CD4-positive, alpha-beta T cell treated with Interleukin-15 for 1 hour (primary cell): Measurements from ENCODE around the gene HOXD3.

Source experiments
- DNase-seq: peaks from one replicate; pipeline ENCODE4 v3.0.0-alpha.2; 2020

Gene HOXD3

DNA sequence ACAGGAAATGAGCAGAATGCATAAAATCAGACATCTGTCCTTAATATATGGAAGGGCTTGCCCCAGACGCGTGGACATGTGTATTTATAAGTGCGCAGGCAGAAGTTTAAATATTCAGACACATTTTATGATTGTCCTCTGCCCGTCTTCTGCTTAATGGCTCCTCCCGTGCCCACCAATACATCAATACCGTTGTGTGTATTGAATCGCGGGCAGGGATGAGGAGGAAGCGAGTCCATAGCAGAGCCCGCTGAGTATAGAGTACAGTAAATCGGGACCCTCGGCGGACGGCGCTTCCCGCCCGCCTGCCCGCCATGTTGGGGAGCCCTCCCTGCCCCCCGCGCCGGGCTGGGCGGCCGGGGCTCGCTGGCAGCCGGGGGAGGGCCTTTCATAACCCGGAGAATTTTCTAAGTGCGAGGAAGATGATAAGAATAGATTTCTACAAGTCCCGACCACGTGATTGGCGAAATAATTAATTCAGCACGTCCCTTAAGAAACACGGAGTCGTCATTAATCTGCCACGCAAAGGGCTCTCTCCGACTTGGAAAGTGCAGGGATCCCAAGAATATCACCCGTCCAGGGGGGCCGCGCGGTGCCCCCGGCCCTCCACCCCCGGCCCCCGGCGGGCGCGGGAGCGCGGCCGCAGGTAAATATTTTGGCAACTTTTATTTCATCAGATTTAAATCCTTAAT is at the start of gene HOXD3:
Gene HOXD3 (plus strand): TSS at position 501 of the 692 bp plus-strand sequence. CDS start 11,808 bp downstream, outside the sequence.
- no peak for DNase-seq

DNA sequence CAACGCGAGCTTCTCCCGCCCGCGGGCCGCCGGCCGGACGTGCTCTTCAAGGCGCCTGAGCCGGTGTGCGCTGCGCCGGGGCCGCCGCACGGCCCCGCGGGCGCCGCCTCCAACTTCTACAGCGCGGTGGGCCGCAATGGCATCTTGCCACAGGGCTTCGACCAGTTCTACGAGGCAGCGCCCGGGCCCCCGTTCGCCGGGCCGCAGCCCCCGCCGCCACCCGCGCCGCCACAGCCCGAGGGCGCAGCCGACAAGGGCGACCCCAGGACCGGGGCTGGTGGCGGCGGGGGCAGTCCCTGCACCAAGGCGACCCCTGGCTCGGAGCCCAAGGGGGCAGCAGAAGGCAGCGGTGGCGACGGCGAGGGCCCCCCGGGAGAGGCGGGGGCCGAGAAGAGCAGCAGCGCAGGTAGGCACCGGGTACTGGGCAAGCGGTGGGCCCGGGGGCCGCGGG is 49.4 kb upstream of the HOXD3 start:
- no peak for DNase-seq

DNA sequence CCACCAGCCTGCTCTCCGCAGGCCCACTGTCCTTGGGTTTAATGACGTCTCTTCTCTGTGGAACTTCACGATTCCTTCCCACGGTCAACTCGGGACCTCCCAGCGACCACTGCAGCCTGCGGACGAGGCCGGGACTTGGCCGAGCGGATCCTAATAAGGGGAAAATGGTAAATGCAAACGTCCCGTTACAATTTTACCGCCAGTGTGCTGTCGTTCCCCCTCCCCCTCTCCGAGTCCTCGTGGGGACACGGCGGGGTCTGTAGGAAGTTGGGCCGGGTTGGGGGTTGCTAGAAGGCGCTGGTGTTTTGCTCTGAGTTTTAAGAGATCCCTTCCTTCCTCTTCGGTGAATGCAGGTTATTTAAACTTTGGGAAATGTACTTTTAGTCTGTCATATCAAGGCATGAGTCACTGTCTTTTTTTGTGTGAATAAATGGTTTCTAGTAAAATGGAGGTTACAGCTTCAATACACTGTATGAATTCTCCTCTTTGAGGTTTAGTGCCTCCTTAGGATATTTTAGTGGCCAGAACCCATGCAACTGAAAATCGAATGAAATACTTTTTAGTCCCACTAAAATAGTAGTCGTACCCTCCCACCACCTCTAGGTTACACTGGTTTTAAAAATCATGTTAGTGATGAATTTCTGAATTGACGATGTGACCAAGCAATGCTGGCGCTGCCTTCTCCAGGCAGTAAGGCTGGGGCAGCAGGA is 47.8 kb upstream of the HOXD3 start:
- DNase-seq, result no peak

DNA sequence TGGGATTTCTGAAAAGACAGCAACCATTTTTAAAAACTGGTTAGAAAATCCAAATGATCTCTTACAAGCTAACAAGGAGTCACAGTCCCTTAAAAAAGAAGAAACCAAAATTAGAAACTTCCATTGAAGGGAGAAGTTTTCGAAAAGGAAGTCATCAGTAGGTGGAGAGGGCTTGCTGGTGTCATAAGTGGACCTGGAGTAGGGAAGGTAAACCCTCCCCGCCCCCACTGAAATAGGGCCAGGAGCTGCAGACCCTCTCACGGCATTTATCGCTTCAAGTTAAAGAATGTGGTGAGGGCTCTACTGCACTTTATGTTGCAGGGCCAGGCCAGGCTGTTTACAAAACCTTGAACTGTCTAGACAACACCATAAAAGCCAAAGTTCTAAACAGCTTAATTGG is 47.2 kb upstream of the HOXD3 start:
- no peak for DNase-seq

DNA sequence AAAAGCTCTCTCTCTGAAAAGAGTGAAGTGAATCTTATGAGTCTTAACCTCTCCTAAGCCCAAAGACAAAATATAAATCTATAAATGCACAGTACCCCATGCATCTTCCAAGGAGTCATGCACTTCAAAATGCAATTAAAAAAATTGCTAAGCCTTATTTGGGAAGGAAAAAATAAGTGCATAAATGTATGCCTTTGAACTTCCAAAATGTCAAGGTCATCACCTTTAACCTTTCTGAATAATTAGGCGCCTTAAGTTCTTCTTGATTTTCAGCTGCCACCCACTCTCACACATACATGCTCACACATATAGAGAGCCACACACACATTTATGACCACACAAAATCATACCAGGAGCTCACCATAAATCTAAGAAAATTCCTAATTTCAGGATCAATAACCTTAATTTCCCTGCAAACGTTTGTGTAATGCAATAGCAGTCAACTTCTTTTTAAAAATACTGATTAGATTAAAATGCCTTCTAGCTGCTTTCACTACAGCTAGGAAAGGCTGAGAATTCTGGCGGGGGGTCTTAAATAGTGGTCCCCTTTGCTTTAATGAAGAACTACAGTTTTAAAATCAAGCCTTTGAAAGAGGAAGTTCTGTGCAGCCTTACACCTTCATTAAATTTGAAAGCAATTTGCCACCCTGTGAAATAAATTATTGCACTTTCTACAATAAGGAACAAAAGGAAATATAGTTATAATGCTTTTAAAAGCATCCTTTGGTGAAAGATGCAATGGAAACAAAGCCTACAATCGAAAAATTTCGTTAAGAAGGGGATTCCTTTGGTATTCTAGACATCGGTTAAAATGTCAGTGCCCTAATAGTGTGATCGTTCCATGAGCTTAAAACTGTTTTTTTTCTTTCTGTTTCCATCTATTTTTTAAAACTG is 46.4 kb upstream of the HOXD3 start:
- DNase-seq, result no peak

DNA sequence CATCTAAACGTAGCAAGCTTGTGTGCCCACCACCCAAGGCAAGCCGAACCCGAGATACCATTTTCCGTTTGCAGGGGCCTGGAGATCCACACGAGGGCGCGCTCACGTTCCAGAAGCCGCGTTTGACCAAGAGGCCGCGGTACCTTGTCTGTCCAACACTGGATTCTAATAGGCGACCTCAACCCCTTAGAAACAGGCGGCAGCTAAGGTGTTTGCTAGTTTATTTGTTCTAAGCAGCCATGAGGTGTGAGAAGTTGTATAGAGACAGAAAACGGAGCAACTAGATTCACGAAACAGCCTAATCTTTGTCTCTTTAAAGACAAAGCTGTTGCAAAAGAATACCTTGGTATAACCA is 45.8 kb upstream of the HOXD3 start:
- no peak for DNase-seq

DNA sequence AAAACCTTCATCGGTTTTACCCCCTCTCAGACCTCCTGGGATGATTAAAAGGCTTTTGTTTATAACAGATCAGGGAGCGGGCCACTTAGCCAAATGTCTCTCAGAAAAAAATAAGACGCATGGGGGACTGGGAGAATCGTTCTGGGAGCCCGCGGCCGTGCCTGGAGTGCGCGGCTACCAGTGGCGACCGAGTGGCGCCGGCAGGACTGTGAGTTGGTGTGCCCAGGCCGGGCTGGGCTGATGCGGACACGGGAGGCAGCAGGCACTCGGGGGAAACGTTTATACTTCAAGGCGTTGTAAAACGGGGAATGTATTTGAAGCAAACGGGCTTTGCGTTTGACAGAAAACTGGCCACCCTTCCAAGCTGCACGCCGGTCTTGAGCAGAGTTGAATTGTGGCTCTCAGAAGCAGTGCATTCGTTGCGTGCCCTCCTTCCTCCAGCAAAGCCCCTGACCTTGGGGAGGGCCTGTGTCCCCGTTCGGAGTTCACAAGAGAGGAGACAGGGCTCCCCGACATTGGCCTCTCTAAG is 45.2 kb upstream of the HOXD3 start:
- DNase-seq, result no peak

DNA sequence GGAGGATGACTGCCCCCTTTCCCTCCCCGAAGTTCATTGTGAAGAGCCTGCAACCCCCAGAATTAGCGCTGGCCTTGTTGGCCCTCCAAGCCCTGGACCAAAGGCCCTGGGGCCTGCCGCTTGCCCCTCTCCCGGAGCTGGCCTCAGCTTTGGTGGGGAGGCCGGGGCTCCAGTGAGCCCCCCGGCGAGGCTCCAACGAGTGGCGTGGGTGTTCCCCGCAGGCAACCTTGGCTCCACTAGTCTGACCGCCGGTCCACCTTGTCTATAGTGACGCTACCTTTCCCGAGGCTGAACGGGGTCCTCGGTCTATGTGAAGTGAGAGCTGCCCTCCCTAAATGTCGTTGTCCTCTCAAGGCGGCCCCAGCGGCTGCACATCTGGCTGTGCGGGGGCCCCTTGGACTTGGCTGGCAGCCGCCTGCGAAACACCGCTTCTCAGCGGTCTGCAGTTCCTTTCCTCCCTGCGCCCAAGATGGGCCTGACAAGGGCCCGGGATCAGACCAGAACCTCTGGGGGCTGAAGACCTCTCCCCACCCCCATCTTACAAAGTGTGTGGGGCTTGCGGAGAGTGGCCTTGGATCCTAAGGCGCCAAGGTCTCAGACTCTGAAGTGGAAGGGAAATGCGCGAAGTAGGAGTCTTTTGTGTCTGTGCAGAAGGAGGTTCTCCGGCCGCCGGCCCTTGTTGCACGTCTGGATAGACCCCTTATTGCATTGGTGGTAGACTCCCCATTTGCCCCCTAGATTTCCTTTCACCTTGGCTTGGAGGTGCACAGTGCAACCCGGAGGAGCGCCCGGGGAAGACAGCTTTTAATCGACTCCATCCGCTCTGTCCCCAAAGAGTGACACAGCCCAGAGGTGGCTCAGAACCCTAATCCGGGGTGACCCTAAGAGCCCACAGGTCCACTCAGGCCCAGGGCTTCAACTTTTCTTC is 44.5 kb upstream of the HOXD3 start:
- no peak for DNase-seq

DNA sequence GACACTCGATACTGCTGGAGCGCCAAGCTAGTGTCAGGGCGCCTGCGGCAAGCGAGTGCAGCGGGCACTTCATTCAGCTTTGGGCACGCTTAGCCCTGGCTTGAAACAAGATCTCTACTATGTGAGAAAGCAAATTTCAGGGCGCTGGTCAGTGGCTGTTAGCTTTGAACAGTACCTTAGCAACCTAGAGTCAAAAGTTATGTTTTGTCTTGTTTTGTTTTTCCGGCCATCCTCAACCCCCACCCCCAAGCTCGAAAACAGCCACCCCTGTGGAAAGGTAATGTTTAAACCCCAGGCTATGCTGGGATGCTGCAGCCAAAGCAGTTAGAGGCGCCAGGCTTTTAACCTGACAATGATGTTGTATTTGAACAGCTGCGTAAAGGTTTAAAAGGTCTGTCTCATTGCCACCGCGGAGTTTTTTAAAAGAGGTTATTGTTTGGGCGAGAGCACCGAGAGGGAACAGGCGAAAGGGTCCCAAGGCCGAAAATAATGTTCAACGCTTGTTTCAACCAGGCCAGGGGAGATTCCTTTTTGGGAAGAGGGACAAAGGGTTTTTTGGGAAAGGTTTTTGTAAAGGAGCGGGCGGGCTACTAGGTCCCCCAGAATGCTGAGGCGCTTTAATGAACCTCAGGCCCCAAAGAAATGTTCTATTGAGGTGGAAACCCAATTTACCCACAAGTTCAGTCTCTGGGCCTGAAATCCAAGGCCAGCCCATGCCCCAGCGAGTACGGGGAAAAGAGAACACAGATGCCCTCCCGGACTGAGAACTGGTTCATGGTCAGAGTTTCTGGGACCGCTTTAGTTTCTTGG is 42.8 kb upstream of the HOXD3 start:
- no peak for DNase-seq

DNA sequence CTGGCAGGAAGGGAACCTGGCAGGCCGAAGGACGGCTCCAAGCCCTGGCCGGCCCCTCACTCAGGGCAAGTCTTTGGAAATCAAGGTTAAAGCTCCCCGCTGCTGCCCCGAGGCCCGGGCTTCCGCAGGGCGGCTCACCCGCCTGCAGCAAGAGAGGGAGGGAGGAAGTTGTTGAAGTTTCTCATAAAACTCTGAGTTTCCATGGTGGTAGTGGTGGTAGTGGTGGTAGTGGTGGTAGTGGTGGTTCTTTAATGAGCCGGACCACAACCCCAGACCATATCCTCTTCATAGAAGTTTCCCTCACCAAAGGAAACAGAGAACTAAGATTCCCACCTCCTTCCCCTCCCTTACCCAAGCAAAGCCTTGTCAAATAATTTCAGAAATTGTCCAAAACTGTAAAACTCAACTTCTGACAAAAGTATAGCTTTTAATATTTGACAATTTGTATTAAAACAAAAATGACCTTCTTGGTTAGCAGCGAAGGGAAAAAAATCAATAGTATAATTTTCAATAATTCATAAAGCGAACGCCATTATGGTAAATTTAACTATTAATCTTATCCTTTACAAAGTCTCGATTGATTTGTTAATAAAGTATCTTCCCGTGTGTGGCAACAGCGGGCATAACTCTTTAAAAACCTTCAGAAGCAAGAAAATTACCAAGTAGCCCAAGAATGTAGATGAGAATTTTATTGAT is 42.0 kb upstream of the HOXD3 start:
- no peak for DNase-seq

DNA sequence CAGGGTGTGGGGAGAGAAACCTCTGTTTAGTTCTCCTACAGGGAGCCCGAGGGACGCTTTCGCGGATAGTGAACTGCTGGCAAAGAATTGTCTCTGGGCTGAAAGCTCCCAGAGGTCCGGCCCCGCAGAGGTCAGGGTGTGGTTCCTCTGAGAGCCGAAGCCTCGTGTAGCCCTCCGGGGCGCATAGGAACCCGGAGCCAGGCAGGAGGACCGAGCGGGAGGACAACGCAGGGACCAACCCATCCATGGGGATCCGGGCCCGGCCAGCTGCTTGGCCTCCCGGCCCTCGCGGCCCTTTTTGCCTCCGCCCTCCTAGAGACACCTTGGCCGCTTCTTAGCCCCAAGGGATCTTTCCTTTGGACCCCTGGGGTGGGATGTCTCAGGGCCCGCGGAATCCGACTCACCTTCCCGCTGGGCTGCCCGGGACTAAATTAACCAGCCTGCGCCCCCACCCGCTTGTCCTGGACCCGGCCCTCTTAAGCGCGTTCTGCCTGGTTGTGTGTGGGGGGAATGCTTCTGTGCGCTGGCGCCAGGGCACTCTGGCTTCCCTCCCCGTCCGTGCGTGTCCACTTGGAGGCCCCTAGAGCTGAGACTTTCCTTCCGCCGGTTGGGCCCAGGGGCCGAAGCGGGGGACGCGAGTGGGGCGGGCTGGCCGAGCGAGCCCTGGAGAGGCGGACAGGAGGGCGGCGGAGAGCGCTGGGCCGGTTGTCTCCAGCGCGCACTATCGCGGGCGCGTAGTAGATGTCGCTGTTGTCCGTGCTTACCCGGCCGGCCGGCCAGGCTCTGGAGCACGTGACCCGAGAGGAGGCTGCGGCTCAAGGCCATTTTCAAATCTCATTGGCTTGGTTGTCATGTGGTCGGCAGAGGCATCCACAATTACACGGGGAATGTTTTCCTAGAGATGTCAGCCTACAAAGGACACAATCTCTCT is 41.0 kb upstream of the HOXD3 start, which contains the start of gene HOXD10:
Gene HOXD10 (plus strand): TSS at position 896 of the 931 bp plus-strand sequence. CDS start 56 bp downstream, outside the sequence.
- DNase-seq, result no peak

DNA sequence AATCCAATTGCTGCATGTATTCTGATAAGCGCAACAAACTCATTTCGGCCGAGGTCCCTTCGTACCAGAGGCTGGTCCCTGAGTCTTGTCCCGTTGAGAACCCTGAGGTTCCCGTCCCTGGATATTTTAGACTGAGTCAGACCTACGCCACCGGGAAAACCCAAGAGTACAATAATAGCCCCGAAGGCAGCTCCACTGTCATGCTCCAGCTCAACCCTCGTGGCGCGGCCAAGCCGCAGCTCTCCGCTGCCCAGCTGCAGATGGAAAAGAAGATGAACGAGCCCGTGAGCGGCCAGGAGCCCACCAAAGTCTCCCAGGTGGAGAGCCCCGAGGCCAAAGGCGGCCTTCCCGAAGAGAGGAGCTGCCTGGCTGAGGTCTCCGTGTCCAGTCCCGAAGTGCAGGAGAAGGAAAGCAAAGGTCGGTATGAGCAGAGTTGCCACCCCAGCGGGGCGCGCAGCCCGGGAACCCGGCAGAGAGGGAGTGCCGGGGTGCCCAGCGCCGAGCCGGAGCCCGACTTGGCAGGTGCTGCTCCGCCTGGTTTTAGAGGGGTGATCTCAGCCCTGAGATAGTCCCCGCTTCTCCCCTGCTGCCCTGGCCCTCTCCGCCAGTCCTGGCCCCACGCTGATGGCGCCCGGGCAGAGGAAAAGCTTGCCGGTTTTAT is 39.8 kb upstream of the HOXD3 start:
- no peak for DNase-seq

DNA sequence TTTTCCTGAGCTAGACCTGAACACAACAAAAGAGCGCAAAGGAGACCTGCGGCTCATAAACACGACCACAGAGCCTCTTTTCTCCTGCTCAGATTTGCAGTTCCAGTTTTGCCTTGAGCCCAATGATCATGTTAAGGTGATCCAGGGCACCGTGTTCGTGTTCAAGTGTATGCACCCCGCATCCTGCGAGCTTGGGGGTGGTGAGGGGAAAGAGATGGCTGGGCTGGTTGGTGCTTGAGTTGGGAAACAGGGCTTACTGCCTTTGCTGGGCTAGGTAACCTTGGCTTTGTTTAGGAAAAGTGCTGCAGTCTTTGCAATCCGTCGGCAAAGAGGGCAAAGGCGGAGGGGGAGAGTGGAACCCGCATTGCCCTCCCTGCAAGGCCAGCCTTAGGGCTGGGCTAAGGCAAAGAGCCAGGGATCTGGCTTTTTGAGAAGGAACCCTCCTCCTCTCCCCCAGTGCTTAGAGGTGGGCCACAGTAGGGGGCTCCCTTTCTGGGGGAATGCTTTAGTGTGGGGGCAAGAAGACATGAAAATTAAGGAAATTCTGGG is 39.2 kb upstream of the HOXD3 start:
- DNase-seq, result no peak

DNA sequence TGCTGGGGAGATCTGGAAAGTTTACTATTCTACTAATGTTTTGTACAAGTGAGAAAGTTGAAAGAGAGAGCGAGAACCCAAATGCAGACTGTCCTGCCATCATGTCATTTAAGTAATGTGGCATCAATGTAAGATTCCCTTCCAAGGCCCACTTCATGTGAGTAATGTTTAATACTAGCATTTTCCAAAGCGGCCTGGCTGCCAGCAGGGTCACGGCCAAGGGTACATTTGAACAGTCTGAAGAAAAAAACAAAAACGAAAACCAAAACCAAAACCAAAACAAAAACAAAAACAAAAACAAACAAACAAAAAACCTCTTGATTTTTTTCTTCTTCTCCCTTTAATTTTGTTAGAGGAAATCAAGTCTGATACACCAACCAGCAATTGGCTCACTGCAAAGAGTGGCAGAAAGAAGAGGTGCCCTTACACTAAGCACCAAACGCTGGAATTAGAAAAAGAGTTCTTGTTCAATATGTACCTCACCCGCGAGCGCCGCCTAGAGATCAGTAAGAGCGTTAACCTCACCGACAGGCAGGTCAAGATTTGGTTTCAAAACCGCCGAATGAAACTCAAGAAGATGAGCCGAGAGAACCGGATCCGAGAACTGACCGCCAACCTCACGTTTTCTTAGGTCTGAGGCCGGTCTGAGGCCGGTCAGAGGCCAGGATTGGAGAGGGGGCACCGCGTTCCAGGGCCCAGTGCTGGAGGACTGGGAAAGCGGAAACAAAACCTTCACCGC is 38.3 kb upstream of the HOXD3 start:
- no peak for DNase-seq

DNA sequence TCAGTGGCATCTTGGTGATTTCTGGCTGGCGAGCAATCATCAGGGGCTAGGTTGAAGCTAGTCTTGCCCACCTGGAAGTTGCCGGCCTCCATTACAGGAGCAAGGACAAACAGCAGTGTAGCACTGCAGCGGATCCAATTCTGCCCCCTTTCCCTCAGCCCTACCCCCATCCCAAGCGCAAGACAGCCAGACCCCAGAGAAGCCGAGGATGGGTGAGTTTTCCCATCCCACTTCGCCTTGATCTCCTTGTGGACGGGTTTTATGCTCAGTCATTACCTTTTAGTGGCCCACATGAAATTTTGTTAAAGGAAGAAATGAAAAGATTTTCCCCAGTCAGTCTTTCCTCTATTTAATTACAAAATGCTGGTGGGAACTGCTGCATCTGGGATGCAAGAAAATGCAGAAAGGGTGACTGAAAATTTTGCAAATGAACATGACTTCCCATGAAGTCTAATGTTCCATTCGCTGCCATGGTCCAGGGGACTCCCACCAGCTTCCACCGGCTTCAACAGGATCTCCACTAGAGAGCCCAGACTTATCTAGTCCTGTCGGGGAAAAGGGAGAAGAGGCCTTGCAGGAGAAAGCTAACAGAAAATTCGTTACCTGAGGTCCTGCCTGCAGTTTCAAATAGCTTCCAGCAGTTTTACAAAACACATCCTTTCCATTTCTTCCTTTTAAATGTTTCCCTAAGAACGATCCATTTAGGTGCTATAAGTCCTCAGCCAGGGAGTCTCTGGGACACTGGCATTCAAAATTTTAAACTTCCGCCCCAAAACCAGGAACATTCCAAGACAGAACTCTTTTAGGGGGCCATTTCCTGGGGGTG is 36.5 kb upstream of the HOXD3 start:
- no peak for DNase-seq

DNA sequence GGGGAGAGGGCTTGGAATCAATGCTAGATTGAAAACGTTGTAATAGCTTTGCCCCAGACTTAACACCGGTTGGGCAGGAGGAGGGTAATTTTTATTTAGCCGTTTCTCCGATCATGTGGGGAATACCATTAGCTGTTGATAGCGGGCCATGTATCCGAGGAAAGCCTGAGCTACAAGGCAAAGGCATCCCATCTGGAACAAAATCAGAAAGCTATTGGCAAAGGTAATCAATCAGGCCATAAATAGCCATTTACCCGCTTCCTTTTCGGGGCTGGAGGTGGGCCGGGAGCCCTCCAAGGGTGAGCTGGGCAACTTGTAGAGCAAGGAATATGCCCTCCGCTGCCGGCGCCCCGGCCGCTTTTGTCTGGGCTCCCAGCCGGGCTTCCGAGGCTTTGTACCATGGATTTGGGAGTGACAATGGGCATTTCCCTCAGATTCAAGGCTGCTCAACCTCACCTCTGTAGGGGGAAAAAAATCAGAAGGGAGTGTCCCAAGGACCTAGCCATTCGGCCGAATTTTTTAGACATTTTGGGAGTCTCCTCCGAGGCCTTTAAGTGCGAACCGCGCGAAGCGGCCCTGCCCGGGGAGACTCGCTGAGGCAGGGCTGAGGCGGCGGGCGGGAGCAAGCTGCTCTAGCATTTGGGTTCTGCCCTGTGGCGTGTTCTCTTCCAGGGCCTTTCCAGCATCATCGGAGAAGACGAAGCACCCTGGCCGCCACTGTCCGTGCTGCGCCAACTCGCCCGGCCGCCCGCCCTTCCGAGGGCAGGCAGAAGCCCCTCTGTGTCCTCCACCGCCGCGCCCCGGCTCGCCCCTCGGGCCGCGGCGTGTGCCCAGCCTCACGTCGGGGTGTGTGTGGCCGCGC is 35.7 kb upstream of the HOXD3 start:
- DNase-seq, result no peak
